HL-60 (cell line): Measurements from ENCODE around the gene DNAL1.

Source experiments
- DNase-seq, 2 experiments: peaks; one replicate each; pipeline ENCODE4 v3.0.0-alpha.2; 2010 to 2020; ENCODE audit warnings: low read depth in 1 of 2, low spot score in 1 of 2
- H3K27ac ChIP-seq: fragments of 250-450 bp; sonication (Bioruptor Pico); replicated peaks from 2 replicates; pipeline ENCODE4 v1.5.1; 2020; ENCODE audit warnings: mild to moderate bottlenecking, moderate library complexity
- H3K27me3 ChIP-seq: fragments of 250-450 bp; sonication (Bioruptor Pico); 2 replicates; pipeline ENCODE4 v1.5.1; 2021; ENCODE audit warnings: mild to moderate bottlenecking, moderate library complexity; ENCODE audit not compliant: insufficient read depth, poor library complexity, severe bottlenecking
- H3K4me3 ChIP-seq: replicated peaks from 2 replicates; pipeline ENCODE4 v1.5.1; 2011; ENCODE audit warnings: mild to moderate bottlenecking, control low read depth, low read length; ENCODE audit not compliant: insufficient read depth
- CTCF ChIP-seq: IDR thresholded peaks from one replicate; pipeline ENCODE4 v1.5.1; 2011; ENCODE audit warnings: low read length, control low read depth, inconsistent platforms; ENCODE audit not compliant: insufficient read depth
- GABPA ChIP-seq: IDR thresholded peaks from 2 replicates; pipeline ENCODE4 v1.6.1; 2012; ENCODE audit warnings: low read depth
- POLR2AphosphoS5 ChIP-seq: IDR thresholded peaks from 2 replicates; pipeline ENCODE4 v1.6.1; 2012; ENCODE audit warnings: low read depth
- REST ChIP-seq: IDR thresholded peaks from 2 replicates; pipeline ENCODE4 v1.6.1; 2012; ENCODE audit warnings: low read depth; ENCODE audit not compliant: insufficient replicate concordance
- SPI1 ChIP-seq: IDR thresholded peaks from 2 replicates; pipeline ENCODE4 v1.6.1; 2012; ENCODE audit warnings: low read depth, mild to moderate bottlenecking, borderline replicate concordance
- long read RNA-seq: library from polyadenylated mRNA; unstranded; transcript quantifications from one replicate; pipeline ENCODE4 v2.0.0, GENCODE V29; 2020

Gene DNAL1
- long read RNA-seq, partial matches to known transcripts: 0 of 1 reads
- long read RNA-seq, other reads (novel, unspliced or antisense): 0 of 1 reads

DNA sequence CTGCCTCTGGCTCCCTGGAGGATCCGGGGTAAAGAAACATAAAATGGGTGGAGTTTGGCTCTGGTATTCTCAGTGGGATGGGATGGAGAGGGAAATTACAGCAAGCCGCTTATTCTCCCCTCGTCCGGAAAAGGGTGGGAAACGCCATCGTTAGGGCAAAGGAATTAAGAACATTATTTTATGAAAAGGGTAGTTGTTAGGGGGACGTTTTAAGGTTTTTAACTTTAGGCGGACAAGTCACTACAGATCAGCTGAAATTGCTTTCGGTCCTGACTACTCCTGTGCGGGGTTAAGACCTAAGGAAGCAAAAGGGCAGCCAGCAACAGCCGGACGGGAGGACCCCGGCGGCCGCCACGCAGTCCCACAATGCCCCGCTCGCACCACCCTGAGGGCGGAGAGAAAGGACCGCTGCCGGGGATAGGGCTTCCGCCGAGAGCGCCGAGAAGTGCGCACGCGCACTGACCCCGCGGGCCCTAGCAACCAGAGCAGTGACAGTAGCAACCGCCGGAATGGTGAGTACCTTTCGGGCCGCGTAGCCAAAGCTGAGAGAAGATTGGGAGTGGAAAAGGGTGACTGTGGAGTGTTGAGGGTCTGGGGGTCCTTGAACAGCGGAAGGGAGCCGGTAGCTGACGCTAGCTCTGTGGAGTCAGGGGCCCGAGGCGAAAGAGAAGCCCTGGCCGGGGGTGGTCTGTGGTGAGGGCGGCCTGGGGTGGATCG lies at the start of gene DNAL1:
Gene DNAL1, plus strand, starts transcription at position 456 of the 717 bp plus-strand sequence. Its CDS starts 54 bp downstream, at position 510.
- no peak for TF ChIP-seq CTCF
- TF ChIP-seq POLR2AphosphoS5: peak; percentile 67; the same call in 1 of the 2 replicates
- Histone ChIP-seq H3K4me3 (peak within 1 kb of the TSS; percentile 73), H3K27ac (peak within 1 kb of the TSS; percentile 68), H3K27me3 (no peaks in the 10 kb centered on the region)
- DNase-seq: peak; percentile 34 to 79

- Histone ChIP-seq H3K4me3 (no peak overlapping the region), H3K27ac (no peak overlapping the region), H3K27me3 (no peaks in the 10 kb centered on the region)
- DNase-seq: no peak
- TF ChIP-seq GABPA (no peak), POLR2AphosphoS5 (no peak), SPI1 (no peak), CTCF (no peak), REST (no peak)
Observed at GRCh38 chr14:73599499-73599898, 45.3 kb upstream of the DNAL1 start.

- DNase-seq: no peak
- Histone ChIP-seq H3K4me3 (no peak overlapping the region), H3K27ac (no peak overlapping the region), H3K27me3 (no peaks in the 10 kb centered on the region)
- TF ChIP-seq POLR2AphosphoS5 (no peak), SPI1 (no peak), REST (no peak), GABPA (no peak), CTCF (no peak)
Observed at GRCh38 chr14:73602994-73603393, 41.8 kb upstream of the DNAL1 start.

GRCh38 chr14:73606271-73606670 lies 38.5 kb upstream of the DNAL1 start:
- no peak for DNase-seq
- no peak overlapping the region for H3K4me3 ChIP-seq
- no peak for TF ChIP-seq CTCF
- no peak for TF ChIP-seq GABPA
- no peak for TF ChIP-seq REST
- no peak for TF ChIP-seq SPI1
- TF ChIP-seq POLR2AphosphoS5: no peak
- no peak overlapping the region for H3K27ac ChIP-seq
- H3K27me3 ChIP-seq: no peaks in the 10 kb centered on the region
